IMR-90 (cell line): ENCODE results near the gene PHF5A. TPM values are rescaled to one million over a fixed set of nuclear protein-coding genes. Genes with fewer than 3 reads are reported as not detected.
"Not testable (repeated sequence)": the region's sequence is repeated elsewhere in the genome, so short reads cannot be mapped to it uniquely, and the experiment has no call there.

Source experiments
- ATAC-seq: fragments of 200-7000 bp; cut with Tn5 transposase; 2 replicates; pipeline ENCODE4 v1.9.1; 2020; ENCODE audit warnings: low read depth, mild to moderate bottlenecking, moderate library complexity
- BruUV-seq: library from RNA; stranded (reverse); fragments of 400-500 nt; replicated peaks from 2 replicates; lab custom pipeline; 2021; lab: Mats Ljungman, UMichigan
- CTCF ChIA-PET: fragments of 300-600 bp; formaldehyde crosslinking; extraction: SDS; loops from one replicate; lab custom pipeline; 2021; ENCODE audit warnings: antibody characterized with exemption; lab: Yijun Ruan, JAX
- POLR2A ChIA-PET: fragments of 300-600 bp; sonication (Branson Sonifier 250); formaldehyde crosslinking; loops from one replicate; lab custom pipeline; 2022; ENCODE audit warnings: antibody characterized with exemption; ENCODE audit not compliant: unreplicated experiment; lab: Charles Lee
- DNase-seq: peaks from one replicate; pipeline ENCODE4 v3.0.0; 2013
- H2AFZ ChIP-seq: replicated peaks from 2 replicates; pipeline ENCODE3; 2013; ENCODE audit warnings: low read length, mild to moderate bottlenecking; ENCODE audit not compliant: poor library complexity
- H2AK5ac ChIP-seq: 2 replicates; pipeline ENCODE4 v1.6.1; 2013; ENCODE audit warnings: low read depth, low read length, inconsistent platforms
- H2AK9ac ChIP-seq: replicated peaks from 2 replicates; pipeline ENCODE3; 2013; ENCODE audit warnings: mild to moderate bottlenecking, low read depth, low read length, moderate library complexity; ENCODE audit not compliant: poor library complexity
- H2BK120ac ChIP-seq: 2 replicates; pipeline ENCODE4 v1.6.1; 2013; ENCODE audit warnings: low read depth, low read length, inconsistent platforms
- H2BK15ac ChIP-seq: 3 replicates; pipeline ENCODE4 v1.6.1; 2013; ENCODE audit warnings: low read depth, low read length, inconsistent platforms
- H2BK20ac ChIP-seq: 2 replicates; pipeline ENCODE4 v1.6.1; 2013; ENCODE audit warnings: low read depth, mild to moderate bottlenecking, inconsistent platforms, low read length, moderate library complexity
- H2BK5ac ChIP-seq: 2 replicates; pipeline ENCODE4 v1.6.1; 2013; ENCODE audit warnings: mild to moderate bottlenecking, low read depth, low read length, inconsistent platforms; ENCODE audit not compliant: poor library complexity, severe bottlenecking
- H3K14ac ChIP-seq: replicated peaks from 2 replicates; pipeline ENCODE4 v1.6.1; 2013; ENCODE audit warnings: low read depth, low read length, inconsistent platforms
- H3K18ac ChIP-seq: 2 replicates; pipeline ENCODE4 v1.6.1; 2013; ENCODE audit warnings: low read depth, low read length, control low read depth
- H3K23ac ChIP-seq: 2 replicates; pipeline ENCODE4 v1.6.1; 2013; ENCODE audit warnings: low read depth, low read length, inconsistent platforms
- H3K27ac ChIP-seq: 2 replicates; pipeline ENCODE4 v1.5.1; 2013; ENCODE audit warnings: mild to moderate bottlenecking, control low read depth, low read length; ENCODE audit not compliant: insufficient read depth
- H3K27me3 ChIP-seq: 2 replicates; pipeline ENCODE4 v1.6.1; 2013; ENCODE audit warnings: low read length; ENCODE audit not compliant: control insufficient read depth, insufficient read depth
- H3K36me3 ChIP-seq: 2 replicates; pipeline ENCODE4 v1.6.1; 2013; ENCODE audit warnings: low read length, mixed read lengths; ENCODE audit not compliant: control insufficient read depth, insufficient read depth
- H3K4ac ChIP-seq: 2 replicates; pipeline ENCODE4 v1.6.1; 2013; ENCODE audit warnings: low read depth, low read length, inconsistent platforms
- H3K4me1 ChIP-seq: 2 replicates; pipeline ENCODE4 v1.6.1; 2013; ENCODE audit warnings: low read length, mixed read lengths; ENCODE audit not compliant: control insufficient read depth, insufficient read depth
- H3K4me2 ChIP-seq: 2 replicates; pipeline ENCODE4 v1.6.1; 2013; ENCODE audit warnings: low read depth, mild to moderate bottlenecking, control low read depth, low read length, moderate library complexity
- H3K4me3 ChIP-seq: 2 replicates; pipeline ENCODE4 v1.5.1; 2013; ENCODE audit warnings: low read depth, mild to moderate bottlenecking, control low read depth, low read length, moderate library complexity; ENCODE audit not compliant: insufficient read depth
- H3K56ac ChIP-seq: 2 replicates; pipeline ENCODE4 v1.6.1; 2013; ENCODE audit warnings: low read length, inconsistent platforms; ENCODE audit not compliant: insufficient read depth; ENCODE audit errors: extremely low read depth
- H3K79me1 ChIP-seq, 2 experiments: 2 replicates each; pipeline ENCODE4 v1.6.1; 2013; ENCODE audit warnings: low read length in 2 of 2, inconsistent platforms in 1 of 2, low read depth in 1 of 2
- H3K9ac ChIP-seq: 2 replicates; pipeline ENCODE4 v1.6.1; 2013; ENCODE audit warnings: low read depth, low read length, control low read depth
- H3K9me1 ChIP-seq: 2 replicates; pipeline ENCODE4 v1.6.1; 2013; ENCODE audit warnings: low read length, inconsistent platforms; ENCODE audit not compliant: insufficient read depth
- H3K9me3 ChIP-seq: 2 replicates; pipeline ENCODE4 v1.6.1; 2013; ENCODE audit warnings: low read length; ENCODE audit not compliant: control insufficient read depth, insufficient read depth
- H4K20me1 ChIP-seq: 2 replicates; pipeline ENCODE4 v1.6.1; 2013; ENCODE audit warnings: low read length, inconsistent platforms; ENCODE audit not compliant: insufficient read depth
- H4K5ac ChIP-seq: 2 replicates; pipeline ENCODE4 v1.6.1; 2013; ENCODE audit warnings: mild to moderate bottlenecking, low read depth, low read length, control low read depth
- H4K8ac ChIP-seq, 2 experiments: 2 replicates each; pipeline ENCODE4 v1.6.1; 2013; ENCODE audit warnings: low read depth in 2 of 2, low read length in 2 of 2, control low read depth in 1 of 2, inconsistent platforms in 1 of 2
- H4K91ac ChIP-seq: 2 replicates; pipeline ENCODE4 v1.6.1; 2013; ENCODE audit warnings: low read depth, low read length, inconsistent platforms; ENCODE audit not compliant: insufficient read depth
- CEBPB ChIP-seq: IDR thresholded peaks from 2 replicates; pipeline ENCODE4 v1.6.1; 2012; ENCODE audit warnings: low read depth, low read length, improper control_type of control experiment
- WGBS, 2 experiments: methylation state at CpG; one replicate each; pipeline versions ENCODE4 v1.1.5 to v1.1.7; 2013; ENCODE audit warnings: missing lambda C conversion rate in 2 of 2; ENCODE audit not compliant: insufficient read length in 1 of 2; ENCODE audit errors: extremely low coverage in 2 of 2; 5-methylcytosine and 5-hydroxymethylcytosine counted together
- dilution Hi-C: fragments of 300-500 bp; cut with HindIII; formaldehyde crosslinking; loops from one replicate; pipeline ENCODE4 v1.14.3; 2018; ENCODE audit warnings: low sequenced_read_pairs; ENCODE audit not compliant: unreplicated experiment
- in situ Hi-C: fragments of 300-500 bp; cut with MboI; formaldehyde crosslinking; loops from 3 replicates; pipeline ENCODE4 v1.14.3; 2019; ENCODE audit warnings: low sequenced_read_pairs, inconsistent platforms, mixed read lengths
- intact Hi-C: fragments of 100-400 bp; cut with micrococcal nuclease; formaldehyde crosslinking; loops from 2 replicates; pipeline ENCODE4 v1.10.0; 2022
- polyA plus RNA-seq, 3 experiments: library from polyadenylated mRNA; depleted of rRNA; stranded (reverse); fragments of >200 nt; gene quantifications; 2 replicates each; pipeline ENCODE4 v1.2.3, GENCODE V29; 2012; ENCODE audit warnings: low replicate concordance in 1 of 3
- total RNA-seq: library from RNA; depleted of rRNA; stranded (reverse); fragments of >200 nt; gene quantifications from 2 replicates; pipeline ENCODE4 v1.2.3, GENCODE V29; 2012

Gene PHF5A
- total and polyA plus RNA-seq, 2 of the 4 experiments (the other 2 are of a cell fraction): 50.9 to 54.9 TPM

DNA sequence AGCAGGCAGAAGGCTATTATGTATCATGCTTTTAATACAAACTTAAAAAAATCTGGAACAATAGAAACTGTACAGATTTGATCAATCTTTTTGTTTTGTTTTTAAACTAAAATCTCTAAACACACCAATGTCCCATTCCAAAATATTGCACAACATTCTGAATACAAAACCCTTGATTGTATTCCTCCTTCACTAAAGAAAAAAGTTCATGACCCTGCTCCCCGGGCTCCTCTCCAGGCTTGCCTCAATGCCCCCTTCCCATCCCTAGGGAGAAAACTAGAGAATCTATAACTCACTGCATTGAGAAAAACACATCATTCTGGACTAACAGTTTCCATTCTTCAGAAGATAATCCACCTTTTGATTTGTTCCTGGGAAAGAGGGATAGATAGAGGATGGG is 35.0 kb downstream of the PHF5A start:
- Histone ChIP-seq H3K79me1 (peaks cover 20 to 62% of the 10 kb centered on the region in 2 experiments), H3K36me3 (peaks cover 51% of the 10 kb centered on the region), H3K9me1 (peaks cover 10% of the 10 kb centered on the region), H4K20me1 (peaks cover 75% of the 10 kb centered on the region)
- H3K9me3 ChIP-seq, H2BK20ac ChIP-seq, H3K4me3 ChIP-seq, H4K91ac ChIP-seq, H3K14ac ChIP-seq, H3K27me3 ChIP-seq, H2AK9ac ChIP-seq, DNase-seq, POLR2A ChIA-PET, H2BK5ac ChIP-seq, H4K8ac ChIP-seq, BruUV-seq, intact Hi-C loops, H3K4me2 ChIP-seq, H3K4ac ChIP-seq, H2BK15ac ChIP-seq, H2AFZ ChIP-seq, H3K9ac ChIP-seq, ATAC-seq, CTCF ChIA-PET, H3K18ac ChIP-seq, H3K56ac ChIP-seq, in situ Hi-C loops, H3K23ac ChIP-seq, H2AK5ac ChIP-seq, dilution Hi-C loops, H3K27ac ChIP-seq, H4K5ac ChIP-seq, H3K4me1 ChIP-seq, H2BK120ac ChIP-seq: not testable (repeated sequence)
- peak; percentile 38; the same call in 1 of the 2 replicates for TF ChIP-seq CEBPB
- no CpG with 5 or more reads among the region's 1 CpG for WGBS, 2 experiments
